GM18508 (cell line): Measurements from ENCODE around the gene RASL10A.
"Not testable (repeated sequence)": the region's sequence is repeated elsewhere in the genome, so short reads cannot be mapped to it uniquely, and the experiment has no call there.

Source experiments
- ATAC-seq: cut with Tn5 transposase; IDR thresholded peaks from one replicate; pipeline ENCODE4 v1.9.1; 2021; ENCODE audit warnings: moderate number of reproducible peaks; ENCODE audit not compliant: insufficient read depth, unreplicated experiment

The RASL10A gene

GRCh38 chr22:29315286-29316140 is at the start of gene RASL10A:
Gene RASL10A, minus strand, starts transcription at chr22:29315697. Its CDS starts 451 bp downstream, at chr22:29315246.
- no peak for ATAC-seq

- ATAC-seq = no peak
Observed at GRCh38 chr22:29359469-29359868, 44.0 kb upstream of the RASL10A start.

GRCh38 chr22:29357193-29357890 is 41.8 kb upstream of the RASL10A start:
- ATAC-seq = not testable (repeated sequence)

- no peak for ATAC-seq
Observed at GRCh38 chr22:29353860-29354259, 38.4 kb upstream of the RASL10A start.

GRCh38 chr22:29353286-29353685 is 37.8 kb upstream of the RASL10A start:
- no peak for ATAC-seq

- ATAC-seq = no peak
Observed at GRCh38 chr22:29352778-29353177, 37.3 kb upstream of the RASL10A start.

GRCh38 chr22:29351891-29352290 is 36.4 kb upstream of the RASL10A start:
- ATAC-seq = no peak

- ATAC-seq = no peak
Observed at GRCh38 chr22:29351042-29351441, 35.5 kb upstream of the RASL10A start.

GRCh38 chr22:29348956-29349355 is 33.5 kb upstream of the RASL10A start:
- ATAC-seq = no peak

- ATAC-seq = no peak
Observed at GRCh38 chr22:29348041-29348440, 32.5 kb upstream of the RASL10A start.

- ATAC-seq = no peak
Observed at GRCh38 chr22:29346659-29347058, 31.2 kb upstream of the RASL10A start.

GRCh38 chr22:29345932-29346331 is 30.4 kb upstream of the RASL10A start:
- ATAC-seq = no peak

- not testable (repeated sequence) for ATAC-seq
Observed at GRCh38 chr22:29344889-29345288, 29.4 kb upstream of the RASL10A start.

- no peak for ATAC-seq
Observed at GRCh38 chr22:29344137-29344536, 28.6 kb upstream of the RASL10A start.

GRCh38 chr22:29343313-29343805 is 27.9 kb upstream of the RASL10A start:
- no peak for ATAC-seq

- no peak for ATAC-seq
Observed at GRCh38 chr22:29342577-29343312, 27.2 kb upstream of the RASL10A start.

- no peak for ATAC-seq
Observed at GRCh38 chr22:29342177-29342576, 26.7 kb upstream of the RASL10A start.

- ATAC-seq = no peak
Observed at GRCh38 chr22:29341849-29342127, 26.3 kb upstream of the RASL10A start.

- ATAC-seq = no peak
Observed at GRCh38 chr22:29341056-29341848, 25.8 kb upstream of the RASL10A start.

GRCh38 chr22:29340566-29340965 is 25.1 kb upstream of the RASL10A start:
- no peak for ATAC-seq
